Hepatocyte (in vitro differentiated cells): ENCODE results near the gene KRTAP5-6. TPM values are rescaled to one million over a fixed set of nuclear protein-coding genes. Genes with fewer than 3 reads are reported as not detected.

Source experiments
- DNase-seq: peaks from one replicate; pipeline ENCODE4 v3.0.0-alpha.2; 2016; ENCODE audit warnings: low spot score
- H2AFZ ChIP-seq: fragments of 200-600 bp; sonication (generic); 2 replicates; pipeline ENCODE4 v1.6.0; 2016; ENCODE audit warnings: antibody characterized with exemption, mild to moderate bottlenecking
- H3K27ac ChIP-seq: fragments of 200-600 bp; sonication (generic); 2 replicates; pipeline ENCODE4 v1.5.1; 2016; ENCODE audit warnings: mild to moderate bottlenecking
- H3K27me3 ChIP-seq: fragments of 200-600 bp; sonication (generic); 2 replicates; pipeline ENCODE4 v1.6.1; 2016
- H3K36me3 ChIP-seq: fragments of 200-600 bp; sonication (generic); replicated peaks from 2 replicates; pipeline ENCODE4 v1.5.1; 2016; ENCODE audit warnings: low read depth; ENCODE audit not compliant: insufficient read depth
- H3K4me1 ChIP-seq: fragments of 200-600 bp; sonication (generic); 2 replicates; pipeline ENCODE4 v1.5.1; 2016; ENCODE audit warnings: mild to moderate bottlenecking, moderate library complexity; ENCODE audit not compliant: insufficient read depth
- H3K4me2 ChIP-seq: fragments of 200-600 bp; sonication (generic); 2 replicates; pipeline ENCODE4 v1.6.0; 2016
- H3K4me3 ChIP-seq: fragments of 200-600 bp; sonication (generic); 2 replicates; pipeline ENCODE4 v1.5.1; 2016; ENCODE audit warnings: mild to moderate bottlenecking
- H3K79me2 ChIP-seq: fragments of 200-600 bp; sonication (generic); 2 replicates; pipeline ENCODE4 v1.6.0; 2017; ENCODE audit warnings: mild to moderate bottlenecking
- H3K9me2 ChIP-seq: fragments of 200-600 bp; sonication (generic); replicated peaks from 2 replicates; pipeline ENCODE4 v1.6.0; 2017; ENCODE audit warnings: mild to moderate bottlenecking; ENCODE audit not compliant: insufficient read depth
- H3K9me3 ChIP-seq: fragments of 200-600 bp; sonication (generic); 2 replicates; pipeline ENCODE4 v1.5.1; 2016; ENCODE audit warnings: low read depth, mild to moderate bottlenecking
- H4K20me1 ChIP-seq: fragments of 200-600 bp; sonication (generic); 2 replicates; pipeline ENCODE4 v1.6.0; 2016; ENCODE audit warnings: mild to moderate bottlenecking; ENCODE audit not compliant: insufficient read depth, poor library complexity, severe bottlenecking
- EZH2 ChIP-seq: fragments of 200-600 bp; sonication (generic); IDR thresholded peaks from 2 replicates; pipeline ENCODE4 v1.6.1; 2016; ENCODE audit warnings: antibody characterized with exemption, mild to moderate bottlenecking, borderline replicate concordance
- EZH2phosphoT487 ChIP-seq: fragments of 200-600 bp; sonication (generic); IDR thresholded peaks from one replicate; pipeline ENCODE4 v1.6.1; 2018; ENCODE audit warnings: antibody characterized with exemption, mild to moderate bottlenecking, low read depth, moderate library complexity; ENCODE audit not compliant: unreplicated experiment, severe bottlenecking
- WGBS: methylation state at CpG from one replicate; pipeline ENCODE4 v1.1.6; 2016; ENCODE audit warnings: low lambda C conversion rate; ENCODE audit errors: missing lambda C conversion rate; 5-methylcytosine and 5-hydroxymethylcytosine counted together
- polyA plus RNA-seq: library from polyadenylated mRNA; unstranded; fragments of >200 nt; fragmentation: Nextera tagmentation; extraction: Ambion mirVana; gene quantifications from 2 replicates; pipeline ENCODE4 v1.2.1, GENCODE V29; 2016
- total RNA-seq: library from RNA; depleted of rRNA; stranded (reverse); fragments of >200 nt; gene quantifications from 2 replicates; pipeline ENCODE4 v1.2.3, GENCODE V29; 2014
- TF ChIP-seq, protein P1 (sequence below): fragments of 200-600 bp; sonication (generic); IDR thresholded peaks from 2 replicates; pipeline ENCODE4 v1.5.1; 2016; ENCODE audit warnings: antibody characterized with exemption, mild to moderate bottlenecking; ENCODE audit not compliant: poor library complexity

The KRTAP5-6 gene
- total and polyA plus RNA-seq, 2 experiments from 2014 or later = not detected

- H3K4me1 ChIP-seq = no peaks in the 10 kb centered on the region
- H3K9me2 ChIP-seq = no peaks in the 10 kb centered on the region
- TF ChIP-seq, protein P1, sequence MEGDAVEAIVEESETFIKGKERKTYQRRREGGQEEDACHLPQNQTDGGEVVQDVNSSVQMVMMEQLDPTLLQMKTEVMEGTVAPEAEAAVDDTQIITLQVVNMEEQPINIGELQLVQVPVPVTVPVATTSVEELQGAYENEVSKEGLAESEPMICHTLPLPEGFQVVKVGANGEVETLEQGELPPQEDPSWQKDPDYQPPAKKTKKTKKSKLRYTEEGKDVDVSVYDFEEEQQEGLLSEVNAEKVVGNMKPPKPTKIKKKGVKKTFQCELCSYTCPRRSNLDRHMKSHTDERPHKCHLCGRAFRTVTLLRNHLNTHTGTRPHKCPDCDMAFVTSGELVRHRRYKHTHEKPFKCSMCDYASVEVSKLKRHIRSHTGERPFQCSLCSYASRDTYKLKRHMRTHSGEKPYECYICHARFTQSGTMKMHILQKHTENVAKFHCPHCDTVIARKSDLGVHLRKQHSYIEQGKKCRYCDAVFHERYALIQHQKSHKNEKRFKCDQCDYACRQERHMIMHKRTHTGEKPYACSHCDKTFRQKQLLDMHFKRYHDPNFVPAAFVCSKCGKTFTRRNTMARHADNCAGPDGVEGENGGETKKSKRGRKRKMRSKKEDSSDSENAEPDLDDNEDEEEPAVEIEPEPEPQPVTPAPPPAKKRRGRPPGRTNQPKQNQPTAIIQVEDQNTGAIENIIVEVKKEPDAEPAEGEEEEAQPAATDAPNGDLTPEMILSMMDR = no peak
- TF ChIP-seq EZH2phosphoT487 (no peak), EZH2 (no peak)
- 91% methylated on average over 8 of the region's 8 CpGs for WGBS
- H3K4me3 ChIP-seq = no peak overlapping the region
- no peak overlapping the region for H2AFZ ChIP-seq
- H3K27ac ChIP-seq = no peak overlapping the region
- no peaks in the 10 kb centered on the region for H4K20me1 ChIP-seq
- no peak for DNase-seq
- no peaks in the 10 kb centered on the region for H3K36me3 ChIP-seq
- H3K4me2 ChIP-seq = no peak overlapping the region
- H3K9me3 ChIP-seq = no peaks in the 10 kb centered on the region
- no peaks in the 10 kb centered on the region for H3K27me3 ChIP-seq
- no peaks in the 10 kb centered on the region for H3K79me2 ChIP-seq
These were observed 20.8 kb downstream of the KRTAP5-6 start for GRCh38 chr11:1717745-1718144.

DNA sequence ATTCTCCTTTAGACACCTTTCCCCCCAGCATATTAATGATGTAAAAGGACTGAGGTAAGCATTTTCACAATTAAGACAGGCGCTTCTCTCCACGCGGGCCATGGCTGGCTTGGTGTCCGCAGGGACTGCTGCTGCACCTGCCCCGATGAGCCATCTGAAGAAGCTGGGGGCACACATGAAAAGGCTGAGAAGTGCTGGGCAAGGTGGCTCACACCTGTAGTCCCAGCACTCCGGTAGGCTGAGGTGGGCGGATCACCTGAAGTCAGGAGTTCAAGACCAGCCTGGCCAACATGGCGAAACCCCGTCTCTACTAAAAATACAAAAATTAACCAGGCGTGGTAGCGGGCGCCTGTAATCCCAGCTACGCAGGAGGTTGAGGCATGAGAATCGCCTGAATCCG lies 21.3 kb downstream of the KRTAP5-6 start:
- Histone ChIP-seq H2AFZ (no peak overlapping the region), H3K4me2 (no peak overlapping the region), H3K36me3 (no peaks in the 10 kb centered on the region), H3K4me1 (no peaks in the 10 kb centered on the region), H3K4me3 (no peak overlapping the region), H3K9me3 (no peaks in the 10 kb centered on the region), H3K27ac (no peak overlapping the region), H3K9me2 (no peaks in the 10 kb centered on the region), H3K27me3 (no peaks in the 10 kb centered on the region), H4K20me1 (no peaks in the 10 kb centered on the region), H3K79me2 (no peaks in the 10 kb centered on the region)
- TF ChIP-seq EZH2 (no peak), EZH2phosphoT487 (no peak)
- TF ChIP-seq, protein P1 = no peak
- 96% methylated on average over 15 of the region's 15 CpGs for WGBS
- DNase-seq = no peak

- no peak for DNase-seq
- H3K4me2 ChIP-seq = no peak overlapping the region
- 77% methylated on average over 8 of the region's 8 CpGs for WGBS
- no peaks in the 10 kb centered on the region for H3K27me3 ChIP-seq
- no peak for TF ChIP-seq EZH2phosphoT487
- TF ChIP-seq, protein P1 = no peak
- TF ChIP-seq EZH2 = no peak
- H3K9me2 ChIP-seq = no peaks in the 10 kb centered on the region
- H3K36me3 ChIP-seq = no peaks in the 10 kb centered on the region
- H3K4me3 ChIP-seq = no peak overlapping the region
- H2AFZ ChIP-seq = no peak overlapping the region
- no peaks in the 10 kb centered on the region for H3K4me1 ChIP-seq
- no peaks in the 10 kb centered on the region for H3K9me3 ChIP-seq
- no peaks in the 10 kb centered on the region for H4K20me1 ChIP-seq
- H3K79me2 ChIP-seq = no peaks in the 10 kb centered on the region
- no peak overlapping the region for H3K27ac ChIP-seq
These were observed 22.8 kb downstream of the KRTAP5-6 start for GRCh38 chr11:1719781-1720180.

DNA sequence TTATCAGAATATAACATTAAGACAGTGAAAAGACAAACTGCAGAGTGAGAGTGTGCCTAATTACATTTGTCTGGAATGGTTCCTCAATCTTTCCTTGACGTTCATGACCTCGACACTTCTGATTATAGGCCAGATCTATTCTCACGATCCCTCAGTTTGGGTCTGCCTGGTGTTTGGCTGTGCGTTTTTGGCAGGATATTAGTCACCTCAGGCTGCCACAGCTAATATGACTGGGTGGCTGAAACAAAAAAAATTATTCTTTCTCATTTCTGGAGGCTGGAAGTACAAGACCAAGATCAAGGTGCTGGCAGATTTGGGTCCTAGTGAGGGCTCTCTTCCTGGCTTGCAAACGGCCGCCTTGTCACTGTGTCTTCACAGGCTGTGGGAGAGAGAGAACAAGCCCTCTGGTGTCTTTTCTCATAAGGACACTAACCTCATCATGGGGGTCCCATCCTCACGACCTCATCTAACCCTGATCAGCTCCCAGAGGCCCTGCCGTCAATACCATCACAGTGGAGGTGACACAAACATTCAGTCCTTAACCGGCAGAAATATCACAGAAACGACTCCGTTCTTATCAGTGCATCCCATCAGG lies 30.2 kb downstream of the KRTAP5-6 start:
- Histone ChIP-seq H3K27ac (no peak overlapping the region), H3K9me2 (no peaks in the 10 kb centered on the region), H3K4me2 (no peak overlapping the region), H3K4me3 (no peak overlapping the region), H2AFZ (no peak overlapping the region), H3K9me3 (no peaks in the 10 kb centered on the region), H3K36me3 (no peaks in the 10 kb centered on the region), H3K79me2 (no peaks in the 10 kb centered on the region), H3K4me1 (peaks cover 5% of the 10 kb centered on the region), H4K20me1 (no peaks in the 10 kb centered on the region), H3K27me3 (no peaks in the 10 kb centered on the region)
- TF ChIP-seq, protein P1 = no peak
- TF ChIP-seq EZH2phosphoT487 (no peak), EZH2 (no peak)
- no peak for DNase-seq
- 75% methylated on average over 11 of the region's 11 CpGs for WGBS
